Chondrocyte (in vitro differentiated cells): ENCODE results near the gene CEP104. TPM values are rescaled to one million over a fixed set of nuclear protein-coding genes. Genes with fewer than 3 reads are reported as not detected.

Experiments used
- DNase-seq: peaks from one replicate; pipeline ENCODE4 v3.0.0; 2021; ENCODE audit warnings: mixed read lengths, low spot score
- H3K27ac Mint-ChIP-seq: one replicate; pipeline ENCODE4 v1.8.0; 2021; ENCODE audit warnings: mild to moderate bottlenecking, moderate library complexity, mixed read lengths; ENCODE audit not compliant: unreplicated experiment
- H3K27me3 Mint-ChIP-seq: 2 replicates; pipeline ENCODE4 v1.8.0; 2021; ENCODE audit warnings: low read depth, mixed read lengths
- H3K36me3 Mint-ChIP-seq: 2 replicates; pipeline ENCODE4 v1.8.0; 2021; ENCODE audit warnings: low read depth, mixed read lengths
- H3K4me1 Mint-ChIP-seq: 2 replicates; pipeline ENCODE4 v1.8.0; 2021; ENCODE audit warnings: low read depth, mild to moderate bottlenecking, mixed read lengths
- H3K4me3 Mint-ChIP-seq: one replicate; pipeline ENCODE4 v1.8.0; 2021; ENCODE audit warnings: mild to moderate bottlenecking, moderate library complexity, mixed read lengths; ENCODE audit not compliant: unreplicated experiment
- H3K9me3 Mint-ChIP-seq: 2 replicates; pipeline ENCODE4 v1.8.0; 2021; ENCODE audit warnings: low read depth, mixed read lengths
- CTCF ChIP-seq: fragments of 200-600 bp; sonication (generic); IDR thresholded peaks from 2 replicates; pipeline ENCODE4 v1.5.0; 2021; ENCODE audit warnings: antibody characterized with exemption, mild to moderate bottlenecking, moderate library complexity
- total RNA-seq: library from RNA; stranded (reverse); gene quantifications from 3 replicates; pipeline ENCODE4 v1.2.1, GENCODE V29; 2021

CEP104 gene
- total RNA-seq, 1 donor from 2014 or later = 37.4 TPM

GRCh38 chr1:3776231-3776961 lies 80.6 kb downstream of the CEP104 start:
- no peaks in the 10 kb centered on the region for H3K9me3 Mint-ChIP-seq
- H3K4me1 Mint-ChIP-seq = peaks cover 11% of the 10 kb centered on the region
- no peak overlapping the region for H3K27ac Mint-ChIP-seq
- no peak overlapping the region for H3K4me3 Mint-ChIP-seq
- H3K27me3 Mint-ChIP-seq = no peaks in the 10 kb centered on the region
- no peak for TF ChIP-seq CTCF
- H3K36me3 Mint-ChIP-seq = peaks cover 18% of the 10 kb centered on the region
- no peak for DNase-seq

GRCh38 chr1:3775490-3776230 lies 81.4 kb downstream of the CEP104 start:
- DNase-seq = no peak
- Mint-ChIP-seq H3K4me1 (peaks cover 11% of the 10 kb centered on the region), H3K27me3 (no peaks in the 10 kb centered on the region), H3K9me3 (no peaks in the 10 kb centered on the region), H3K27ac (no peak overlapping the region), H3K4me3 (no peak overlapping the region), H3K36me3 (peaks cover 12% of the 10 kb centered on the region)
- TF ChIP-seq CTCF = peak; percentile 45

DNA sequence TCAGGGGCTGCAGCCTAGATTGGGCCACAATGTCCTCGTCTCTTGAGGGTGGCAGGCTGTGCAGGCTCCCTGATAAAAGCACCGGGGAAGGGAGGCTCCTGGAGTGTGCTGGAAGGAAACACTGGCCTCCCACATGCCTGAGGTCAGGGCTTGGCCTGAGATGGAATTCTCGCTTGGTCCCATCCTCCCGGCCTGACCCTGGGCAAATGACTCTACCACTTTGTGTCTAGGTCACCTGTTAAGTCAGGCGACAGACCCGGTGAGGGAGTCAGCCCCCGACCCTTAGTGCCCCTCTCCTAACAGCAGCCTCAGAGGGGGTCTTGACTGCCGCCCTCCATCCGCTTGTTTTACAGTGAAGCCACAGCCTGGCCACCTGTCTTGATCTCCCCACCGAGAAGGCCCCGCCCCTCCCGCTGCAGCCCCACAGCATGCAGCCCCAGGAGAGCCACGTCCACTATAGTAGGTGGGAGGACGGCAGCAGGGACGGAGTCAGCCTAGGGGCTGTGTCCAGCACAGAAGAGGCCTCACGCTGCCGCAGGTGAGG lies 82.0 kb downstream of the CEP104 start:
- no peak for TF ChIP-seq CTCF
- Mint-ChIP-seq H3K27ac (peak overlapping the region; percentile 17), H3K36me3 (peaks cover 5% of the 10 kb centered on the region), H3K4me1 (peaks cover 11% of the 10 kb centered on the region), H3K27me3 (no peaks in the 10 kb centered on the region), H3K9me3 (no peaks in the 10 kb centered on the region), H3K4me3 (no peak overlapping the region)
- DNase-seq = no peak

GRCh38 chr1:3774276-3774945 lies 82.6 kb downstream of the CEP104 start:
- DNase-seq = no peak
- TF ChIP-seq CTCF = no peak
- Mint-ChIP-seq H3K27ac (no peak overlapping the region), H3K36me3 (no peaks in the 10 kb centered on the region), H3K4me1 (peaks cover 11% of the 10 kb centered on the region), H3K9me3 (no peaks in the 10 kb centered on the region), H3K4me3 (no peak overlapping the region), H3K27me3 (no peaks in the 10 kb centered on the region)
